Heart right ventricle (tissue), 16 donors: Measurements from ENCODE around the gene NIBAN1. TPM values are rescaled to one million over a fixed set of nuclear protein-coding genes. Genes with fewer than 3 reads are reported as not detected.

Source experiments
- ATAC-seq, 8 donors: fragments of 200-7000 bp; cut with Tn5 transposase; one replicate each; pipeline ENCODE4 v1.9.1; 2020; ENCODE audit warnings: mild to moderate bottlenecking in 8 of 8, moderate library complexity in 8 of 8, moderate number of reproducible peaks in 1 of 8
- DNase-seq, 2 donors: peaks; one replicate each; pipeline ENCODE4 v3.0.0-alpha.2; 2020
- H3K27ac ChIP-seq, 10 donors: fragments of 200-600 bp; sonication (generic) in 2 of 10; one replicate each; pipeline versions ENCODE4 v1.5.0 to v1.8.0; 2020 to 2022; ENCODE audit warnings: mild to moderate bottlenecking in 3 of 10
- H3K27me3 ChIP-seq, 7 donors: fragments of 200-600 bp; one replicate each; pipeline ENCODE4 v1.8.0; 2021 to 2022; ENCODE audit warnings: mild to moderate bottlenecking in 2 of 7
- H3K36me3 ChIP-seq, 9 donors: fragments of 200-600 bp; sonication (generic) in 1 of 9; one replicate each; pipeline versions ENCODE4 v1.5.0 to v1.8.0; 2020 to 2022; ENCODE audit warnings: mild to moderate bottlenecking in 2 of 9
- H3K4me1 ChIP-seq, 9 donors: fragments of 200-600 bp; sonication (generic) in 1 of 9; one replicate each; pipeline versions ENCODE4 v1.5.0 to v1.8.0; 2020 to 2022; ENCODE audit warnings: mild to moderate bottlenecking in 4 of 9
- H3K4me3 ChIP-seq, 10 donors: fragments of 200-600 bp; sonication (generic) in 2 of 10; one replicate each; pipeline versions ENCODE4 v1.5.0 to v1.8.0; 2020 to 2022; ENCODE audit warnings: mild to moderate bottlenecking in 7 of 10, moderate library complexity in 2 of 10
- H3K9me3 ChIP-seq, 11 donors: fragments of 200-600 bp in 10 of 11; sonication (generic) in 2 of 11; one replicate each; pipeline versions ENCODE4 v1.5.0 to v1.8.0; 2013 to 2022; ENCODE audit warnings: mild to moderate bottlenecking in 2 of 11, control low read depth in 1 of 11, moderate library complexity in 1 of 11
- WGBS, 2 donors: extraction: QIAGEN DNeasy Blood & Tissue Kit; methylation state at CpG; one replicate each; pipeline ENCODE4 v1.1.7; 2013; ENCODE audit warnings: inconsistent platforms in 1 of 2; 5-methylcytosine and 5-hydroxymethylcytosine counted together
- intact Hi-C, 10 donors: fragments of 100-400 bp; cut with DNase I; formaldehyde crosslinking; loops; one replicate each; pipeline versions ENCODE4 v1.11.1 to v1.14.2; 2022
- polyA plus RNA-seq, 2 donors: library from polyadenylated mRNA; stranded (reverse); fragments of 200-250 nt; gene quantifications; one replicate each; pipeline ENCODE4 v1.2.3, GENCODE V29; 2013
- total RNA-seq, 10 donors: library from RNA; stranded (reverse); fragmentation: NEBNext Ultra II Directional in 3 of 10; extraction: Animal tissue kit (Norgen Biotek cat#: 25700) in 3 of 10; gene quantifications; one replicate each; pipeline versions ENCODE4 v1.2.1 to v1.2.4, GENCODE V29; 2021 to 2023
- TF ChIP-seq, protein P1 (sequence below), 9 donors: fragments of 200-600 bp; sonication (generic) in 2 of 9; IDR thresholded peaks; one replicate each; pipeline versions ENCODE4 v1.5.0 to v1.8.0; 2021 to 2022; ENCODE audit warnings: antibody characterized with exemption in 9 of 9, mild to moderate bottlenecking in 5 of 9, moderate library complexity in 1 of 9
- donor health status: Arrhythmogenic right ventricular cardiomyopathy.
- donor health status: ischemic (EF 13 %, LVEDD 7.1; RV severe dilation, severe dysfunction).
- donor health status: healthy with polysubstance abuse.
- donor health status: DM: no; HTN: yes; CAD: no.
- donor health status: DM: no; HTN: no; CAD: no.
- donor health status: ischemic (EF 25% LVEDD 6.9; RV normal size, moderate dysfunction).
- donor health status: ischemic (EF 25% LVEDD 5.7; RV mildly dilated, moderate dysfunction).
- donor health status: healthy.
- donor health status: DM: yes; HTN: yes; CAD: no.
- donor health status: Ischemic cardiomyopathy.
- donor health status: ischemic (EF 35%, LVEDD 5.7; RV mildly dilated, moderate dysfunction).
- donor health status: nonischemic (EF 11% LVEDD 7.7; RV severe dilation, severe dysfunction).
- donor health status: DM: yes; HTN: yes; CAD: no.
- donor health status: PGD.
- donor health status: ischemic (EF 29% LVEDD 5.4; RV normal size, mild dysfunction).
- donor health status: nonischemic (EF 23%, LVEDD 6.1; RV moderate dilation, normal function).

NIBAN1 gene
- total and polyA plus RNA-seq, 12 donors: 46.6 to 601 (median 363) TPM

DNA sequence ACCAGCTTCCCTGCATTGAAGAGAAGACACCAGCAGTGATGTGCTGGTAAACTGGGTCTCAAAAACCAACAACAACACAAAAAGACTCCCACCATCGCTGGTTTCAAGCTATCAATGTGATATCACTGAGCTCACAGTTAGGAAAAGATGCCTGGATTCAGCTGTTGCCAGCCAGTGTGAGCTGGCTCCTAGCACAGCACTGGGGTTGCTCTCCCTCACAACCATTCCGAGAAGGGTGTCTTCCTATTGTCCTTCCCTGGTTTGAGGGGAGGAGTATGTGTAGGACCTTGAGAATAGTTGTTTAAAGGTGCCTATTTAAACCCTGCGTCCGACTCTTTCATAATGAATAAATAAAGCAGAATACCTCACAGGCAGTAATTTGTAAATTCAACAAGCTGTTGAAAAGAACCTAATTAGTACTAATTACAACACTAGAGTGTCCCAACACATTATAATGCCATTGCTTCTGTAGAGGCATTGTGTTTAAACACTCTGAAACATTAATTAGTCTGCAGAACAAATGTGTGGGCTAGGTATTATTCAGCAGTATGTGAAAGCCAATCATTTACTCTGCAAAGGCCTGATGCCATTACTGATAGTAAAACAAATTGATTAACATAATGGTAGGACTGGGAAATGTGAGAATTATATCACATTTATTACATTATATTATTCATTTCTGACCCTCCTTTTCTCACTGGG is 17.2 kb downstream of the NIBAN1 start:
- TF ChIP-seq, protein P1, sequence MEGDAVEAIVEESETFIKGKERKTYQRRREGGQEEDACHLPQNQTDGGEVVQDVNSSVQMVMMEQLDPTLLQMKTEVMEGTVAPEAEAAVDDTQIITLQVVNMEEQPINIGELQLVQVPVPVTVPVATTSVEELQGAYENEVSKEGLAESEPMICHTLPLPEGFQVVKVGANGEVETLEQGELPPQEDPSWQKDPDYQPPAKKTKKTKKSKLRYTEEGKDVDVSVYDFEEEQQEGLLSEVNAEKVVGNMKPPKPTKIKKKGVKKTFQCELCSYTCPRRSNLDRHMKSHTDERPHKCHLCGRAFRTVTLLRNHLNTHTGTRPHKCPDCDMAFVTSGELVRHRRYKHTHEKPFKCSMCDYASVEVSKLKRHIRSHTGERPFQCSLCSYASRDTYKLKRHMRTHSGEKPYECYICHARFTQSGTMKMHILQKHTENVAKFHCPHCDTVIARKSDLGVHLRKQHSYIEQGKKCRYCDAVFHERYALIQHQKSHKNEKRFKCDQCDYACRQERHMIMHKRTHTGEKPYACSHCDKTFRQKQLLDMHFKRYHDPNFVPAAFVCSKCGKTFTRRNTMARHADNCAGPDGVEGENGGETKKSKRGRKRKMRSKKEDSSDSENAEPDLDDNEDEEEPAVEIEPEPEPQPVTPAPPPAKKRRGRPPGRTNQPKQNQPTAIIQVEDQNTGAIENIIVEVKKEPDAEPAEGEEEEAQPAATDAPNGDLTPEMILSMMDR (IDR thresholded peaks at IDR 0.05): no peak
- intact Hi-C loops: loop anchor here in 3 of 10 donors (5.0 to 10.0 kb wide), 3 partner anchors 45 to 65 kb away; no protein-coding TSS in a partner anchor

DNA sequence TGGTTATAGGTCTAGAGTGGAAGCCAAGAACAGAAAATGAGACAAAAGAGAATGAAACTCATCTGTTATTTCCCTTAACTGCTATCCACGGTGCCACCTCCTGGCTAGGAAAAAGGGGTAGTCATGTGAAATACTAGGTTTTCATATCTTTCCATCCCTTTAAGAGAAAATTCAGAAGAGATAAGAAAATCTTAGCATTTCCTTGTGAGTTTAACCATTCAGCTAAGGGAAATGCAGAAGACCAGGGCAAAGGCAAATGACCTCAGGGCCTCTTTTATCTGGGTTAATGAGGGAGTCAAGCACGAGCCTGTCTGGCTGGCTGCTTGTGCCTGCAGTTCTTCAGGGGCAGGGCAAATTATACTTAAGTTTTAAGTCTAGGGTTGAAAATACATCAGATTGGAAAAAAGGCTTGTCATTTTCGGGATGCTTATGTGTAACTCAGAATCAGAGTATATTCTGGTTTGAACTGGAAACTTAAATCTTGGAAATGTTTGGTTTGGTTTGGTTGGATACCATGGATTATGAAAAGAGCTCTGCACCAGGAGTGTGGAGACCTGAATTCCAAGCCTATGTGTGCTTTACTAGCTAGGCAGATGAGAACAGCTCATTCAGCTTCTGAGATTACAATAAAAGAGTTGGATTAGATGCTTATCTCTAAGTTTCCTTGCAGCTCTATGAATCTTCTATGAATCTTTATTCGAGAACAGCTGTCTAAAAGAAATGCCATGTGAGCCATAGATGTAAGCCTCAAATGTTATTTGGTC is 19.9 kb downstream of the NIBAN1 start:
- ATAC-seq (peak in 4 of 8 donors; percentile 37 to 53 (median 49)), DNase-seq (no peak)
- H3K4me3 ChIP-seq: no peak overlapping the region
- H3K27ac ChIP-seq: peak overlapping the region; percentile 3 to 77 (median 49)
- no peaks in the 10 kb centered on the region for H3K9me3 ChIP-seq
- H3K36me3 ChIP-seq: peaks cover 0 to 6% (median 0%) of the 10 kb centered on the region in 9 donors
- intact Hi-C loops: loop anchor here in 1 of 10 donors (10.0 kb wide), 1 partner anchor 50 kb away; no protein-coding TSS in a partner anchor
- TF ChIP-seq, protein P1 (IDR thresholded peaks at IDR 0.05): peak in 3 of 9 donors; percentile 15 to 27 (median 25)
- H3K4me1 ChIP-seq: peaks cover 7 to 82% (median 38%) of the 10 kb centered on the region in 9 donors
- WGBS, 2 donors: 43 to 44% methylated on average over 4 of the region's 4 CpGs
- no peaks in the 10 kb centered on the region for H3K27me3 ChIP-seq

More for the DNA sequence above, 17.2 kb downstream of the NIBAN1 start:
- 50 to 69% methylated on average over 4 of the region's 4 CpGs for WGBS, 2 donors
- H3K4me3 ChIP-seq: no peak overlapping the region
- H3K27ac ChIP-seq: peak overlapping the region in 8 of 10 donors; percentile 7 to 83 (median 77)
- H3K4me1 ChIP-seq: peaks cover 13 to 81% (median 46%) of the 10 kb centered on the region in 9 donors
- peaks cover 0 to 8% (median 0%) of the 10 kb centered on the region in 9 donors for H3K36me3 ChIP-seq
- ATAC-seq (peak in 1 of 8 donors; percentile 19), DNase-seq (no peak)
- no peaks in the 10 kb centered on the region for H3K9me3 ChIP-seq
- no peaks in the 10 kb centered on the region for H3K27me3 ChIP-seq

DNA sequence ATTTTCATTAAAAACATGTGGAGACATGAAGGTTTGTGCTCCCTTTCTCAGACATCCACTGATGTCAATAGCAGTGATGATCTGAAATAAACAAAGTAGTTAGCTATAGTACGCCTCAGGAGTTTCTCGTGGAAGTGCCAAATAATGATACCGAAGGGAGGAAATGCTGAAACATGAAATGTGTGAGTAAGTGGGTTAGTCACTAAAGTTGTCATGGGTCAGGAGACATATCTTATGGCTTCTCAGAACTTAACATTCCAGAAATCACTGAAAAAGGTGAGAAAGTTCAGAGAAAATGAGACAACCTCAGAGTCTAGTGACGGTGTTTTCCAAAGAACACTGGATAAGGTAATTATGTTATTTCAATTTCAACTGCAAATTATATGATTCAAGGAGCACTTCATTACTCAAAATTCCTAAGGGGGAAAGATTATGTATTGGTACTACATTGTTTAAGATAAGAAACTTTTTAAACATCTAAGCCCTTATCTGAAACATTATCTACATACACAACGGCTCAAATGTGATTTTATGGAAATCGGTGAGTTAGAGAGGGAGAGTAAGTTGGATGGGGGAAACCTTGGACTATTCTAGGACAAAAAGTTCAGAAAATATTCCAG is 20.6 kb downstream of the NIBAN1 start:
- intact Hi-C loops: loop anchor here in 1 of 10 donors (10.0 kb wide), 1 partner anchor 49 kb away; no protein-coding TSS in a partner anchor
- H3K27ac ChIP-seq: peak overlapping the region; percentile 3 to 77 (median 49)
- peaks cover 0 to 6% (median 0%) of the 10 kb centered on the region in 9 donors for H3K36me3 ChIP-seq
- no peak for ATAC-seq
- DNase-seq: no peak
- TF ChIP-seq, protein P1 (IDR thresholded peaks at IDR 0.05): no peak
- H3K4me1 ChIP-seq: peaks cover 3 to 75% (median 31%) of the 10 kb centered on the region in 9 donors
- no peak overlapping the region for H3K4me3 ChIP-seq
- no peaks in the 10 kb centered on the region for H3K9me3 ChIP-seq
- H3K27me3 ChIP-seq: no peaks in the 10 kb centered on the region
- WGBS, 2 donors: 52 to 57% methylated on average over 6 of the region's 6 CpGs

DNA sequence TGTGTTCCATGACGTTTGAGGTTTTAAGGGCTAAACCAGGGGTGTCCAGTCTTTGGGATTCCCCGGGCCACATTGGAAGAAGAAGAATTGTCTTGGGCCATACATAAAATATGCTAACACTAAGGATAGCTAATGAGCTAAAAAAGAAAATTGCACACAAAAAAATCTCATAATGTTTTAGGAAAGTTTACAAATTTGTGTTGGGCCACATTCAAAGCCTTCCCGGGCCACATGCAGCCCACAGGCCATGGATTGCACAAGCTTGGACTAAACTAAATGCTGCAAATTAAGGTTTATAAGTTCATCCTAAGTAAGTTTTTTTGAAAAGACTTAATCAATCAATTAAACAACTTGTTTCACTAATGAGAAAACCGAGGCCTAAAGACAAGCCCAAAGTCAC is 21.9 kb downstream of the NIBAN1 start:
- ATAC-seq: no peak
- DNase-seq: no peak
- TF ChIP-seq, protein P1 (IDR thresholded peaks at IDR 0.05): no peak
- Histone ChIP-seq H3K27me3 (no peaks in the 10 kb centered on the region), H3K9me3 (no peaks in the 10 kb centered on the region), H3K4me3 (no peak overlapping the region), H3K36me3 (peaks cover 0 to 3% (median 0%) of the 10 kb centered on the region in 9 donors), H3K4me1 (peaks cover 3 to 75% (median 34%) of the 10 kb centered on the region in 9 donors), H3K27ac (peak overlapping the region in 2 of 10 donors; percentile 17 to 77)
- intact Hi-C loops: loop anchor here in 1 of 10 donors (10.0 kb wide), 1 partner anchor 48 kb away; no protein-coding TSS in a partner anchor
- WGBS, 2 donors: 93% methylated on average over 4 of the region's 4 CpGs
